ENCODE results near the gene ZNF548.
A peak's percentile ranks its signal among the peaks of the same experiment; 100 is the strongest.

ZNF548 gene

DNA sequence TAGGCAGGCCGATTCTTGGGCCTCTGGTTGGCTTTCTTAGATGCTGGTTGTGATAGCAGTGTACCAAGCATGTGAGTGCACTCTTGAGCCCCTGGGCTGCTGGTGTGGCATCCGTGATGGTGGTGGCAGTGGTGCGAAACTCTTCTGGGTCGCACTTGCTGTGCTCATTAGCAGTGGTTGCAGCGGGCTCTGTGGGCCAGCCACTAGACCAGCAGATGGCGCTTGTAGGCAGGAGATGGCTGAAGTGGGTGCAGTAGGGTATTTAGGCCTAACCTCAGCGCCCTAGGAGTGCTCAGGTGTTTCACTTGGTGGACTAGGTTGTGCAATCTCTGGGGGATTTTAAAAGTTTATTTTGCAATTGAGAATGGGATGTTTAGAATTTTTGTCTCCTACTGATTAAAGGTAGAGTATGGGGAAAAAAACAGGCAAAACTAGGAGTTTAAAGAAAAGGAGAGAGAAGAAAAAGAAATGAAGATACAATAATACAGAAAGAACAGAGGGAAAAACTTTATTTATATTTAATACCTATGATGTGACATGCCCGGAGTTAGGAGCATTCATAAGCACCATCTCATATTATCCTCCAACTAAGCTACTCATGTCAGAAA, 17.0 kb downstream of the ZNF548 start:
- Histone ChIP-seq H3K9me3 (ENCODE audit: control insufficient read depth, low read length) (no peaks in the 10 kb centered on the region), H3K9ac (ENCODE audit: low read length) (no peak overlapping the region), H3K4me1 (ENCODE audit: control insufficient read depth, insufficient read depth, low read length) (peaks cover under 1% of the 10 kb centered on the region), H3K36me3 (ENCODE audit: control insufficient read depth, insufficient read depth, low read length) (peaks cover 5% of the 10 kb centered on the region), H3K27me3 (ENCODE audit: control insufficient read depth, insufficient read depth, low read length) (no peaks in the 10 kb centered on the region), H3K4me3 (ENCODE audit: low read length) (no peak overlapping the region)

DNA sequence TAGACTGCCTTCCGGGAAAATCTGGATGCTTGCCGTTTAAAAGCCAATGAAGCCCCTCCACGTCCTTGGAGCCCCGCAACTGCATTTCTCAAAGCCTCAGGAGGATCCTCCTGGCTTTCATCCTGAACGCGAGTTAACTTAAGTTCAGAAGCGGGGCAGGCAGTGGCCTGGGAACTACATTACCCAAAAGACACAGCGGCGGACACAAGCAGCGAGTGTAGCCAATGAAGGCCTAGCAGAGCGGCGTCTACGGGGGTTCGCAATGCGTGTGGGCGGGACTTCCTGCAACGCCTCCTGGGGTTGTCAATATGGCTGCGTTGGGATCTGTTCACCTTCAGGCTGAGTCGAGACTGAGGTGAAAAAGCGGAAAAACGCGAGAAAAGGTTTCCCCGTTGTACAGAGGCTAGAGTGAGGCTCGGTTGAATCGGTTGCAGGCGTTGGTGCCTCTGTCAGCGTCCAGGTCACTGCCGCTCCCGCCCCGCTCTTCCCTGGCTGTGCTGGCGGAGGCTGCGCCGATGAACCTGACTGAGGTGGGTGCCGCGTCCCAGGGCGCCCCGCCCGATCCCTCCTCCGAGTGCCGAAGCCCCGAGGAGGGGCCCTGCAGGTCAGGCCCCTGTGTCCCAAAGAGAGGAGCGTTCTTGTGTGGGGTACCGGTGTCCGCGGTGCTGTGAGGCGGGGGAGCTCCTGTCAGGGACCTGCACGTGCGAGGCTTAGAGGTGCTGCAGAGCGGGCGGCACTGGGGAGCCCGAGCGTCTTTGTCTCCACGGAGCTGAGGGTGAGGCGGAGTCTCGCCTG, 21.4 kb downstream of the ZNF548 start, which contains the start of gene ZNF17:
Gene ZNF17, plus strand, starts transcription at position 285 of the 795 bp plus-strand sequence. CDS start 2,455 bp downstream, outside the sequence.
- Histone ChIP-seq H3K36me3 (ENCODE audit: control insufficient read depth, insufficient read depth, low read length) (no peaks in the 10 kb centered on the region), H3K9ac (ENCODE audit: low read length) (peak within 1 kb of the TSS; percentile 80), H3K4me3 (ENCODE audit: low read length) (peak within 1 kb of the TSS; percentile 95), H3K9me3 (ENCODE audit: control insufficient read depth, low read length) (no peaks in the 10 kb centered on the region), H3K27me3 (ENCODE audit: control insufficient read depth, insufficient read depth, low read length) (no peaks in the 10 kb centered on the region), H3K4me1 (ENCODE audit: control insufficient read depth, insufficient read depth, low read length) (peaks cover 6% of the 10 kb centered on the region)

DNA sequence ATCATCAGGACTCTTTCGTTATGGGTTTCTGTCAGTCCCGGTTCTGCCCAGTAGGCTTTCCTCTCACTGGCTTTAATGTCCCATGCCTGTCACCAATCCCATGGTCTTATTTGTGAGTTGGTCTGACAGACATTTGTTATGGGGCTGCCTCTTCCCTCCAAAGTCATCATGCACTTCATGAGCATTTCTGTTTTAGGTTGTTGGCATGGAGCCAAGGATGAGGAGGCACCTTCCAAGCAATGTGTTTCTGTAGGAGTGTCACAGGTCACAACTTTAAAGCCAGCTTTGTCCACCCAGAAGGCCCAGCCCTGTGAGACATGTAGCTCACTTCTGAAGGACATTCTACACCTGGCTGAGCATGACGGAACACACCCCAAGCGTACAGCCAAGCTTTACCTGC, 29.8 kb downstream of the ZNF548 start:
- Histone ChIP-seq H3K4me3 (ENCODE audit: low read length) (no peak overlapping the region), H3K9me3 (ENCODE audit: control insufficient read depth, low read length) (peaks cover 8% of the 10 kb centered on the region), H3K36me3 (ENCODE audit: control insufficient read depth, insufficient read depth, low read length) (peaks cover 21% of the 10 kb centered on the region)

DNA sequence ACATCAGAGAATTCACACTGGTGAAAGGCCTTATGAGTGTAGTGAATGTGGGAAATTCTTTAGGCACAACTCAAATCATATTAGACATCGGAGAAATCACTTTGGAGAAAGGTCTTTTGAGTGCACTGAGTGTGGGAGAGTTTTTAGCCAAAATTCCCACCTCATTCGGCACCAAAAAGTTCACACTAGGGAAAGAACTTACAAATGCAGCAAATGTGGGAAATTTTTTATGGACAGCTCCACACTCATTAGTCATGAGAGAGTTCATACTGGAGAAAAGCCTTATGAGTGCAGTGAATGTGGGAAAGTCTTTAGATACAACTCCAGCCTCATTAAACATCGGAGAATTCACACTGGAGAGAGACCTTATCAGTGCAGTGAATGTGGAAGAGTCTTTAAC, 31.4 kb downstream of the ZNF548 start:
- peaks cover 8% of the 10 kb centered on the region for H3K9me3 ChIP-seq (ENCODE audit: control insufficient read depth, low read length)
- H3K4me1 ChIP-seq (ENCODE audit: control insufficient read depth, insufficient read depth, low read length): no peaks in the 10 kb centered on the region
- no peak overlapping the region for H3K4me3 ChIP-seq (ENCODE audit: low read length)
- no peaks in the 10 kb centered on the region for H3K27me3 ChIP-seq (ENCODE audit: control insufficient read depth, insufficient read depth, low read length)
- H3K36me3 ChIP-seq (ENCODE audit: control insufficient read depth, insufficient read depth, low read length): peaks cover 21% of the 10 kb centered on the region
- no peak overlapping the region for H3K9ac ChIP-seq (ENCODE audit: low read length)

More for the DNA sequence above, 29.8 kb downstream of the ZNF548 start:
- no peak overlapping the region for H3K9ac ChIP-seq (ENCODE audit: low read length)
- no peaks in the 10 kb centered on the region for H3K27me3 ChIP-seq (ENCODE audit: control insufficient read depth, insufficient read depth, low read length)
- no peaks in the 10 kb centered on the region for H3K4me1 ChIP-seq (ENCODE audit: control insufficient read depth, insufficient read depth, low read length)

DNA sequence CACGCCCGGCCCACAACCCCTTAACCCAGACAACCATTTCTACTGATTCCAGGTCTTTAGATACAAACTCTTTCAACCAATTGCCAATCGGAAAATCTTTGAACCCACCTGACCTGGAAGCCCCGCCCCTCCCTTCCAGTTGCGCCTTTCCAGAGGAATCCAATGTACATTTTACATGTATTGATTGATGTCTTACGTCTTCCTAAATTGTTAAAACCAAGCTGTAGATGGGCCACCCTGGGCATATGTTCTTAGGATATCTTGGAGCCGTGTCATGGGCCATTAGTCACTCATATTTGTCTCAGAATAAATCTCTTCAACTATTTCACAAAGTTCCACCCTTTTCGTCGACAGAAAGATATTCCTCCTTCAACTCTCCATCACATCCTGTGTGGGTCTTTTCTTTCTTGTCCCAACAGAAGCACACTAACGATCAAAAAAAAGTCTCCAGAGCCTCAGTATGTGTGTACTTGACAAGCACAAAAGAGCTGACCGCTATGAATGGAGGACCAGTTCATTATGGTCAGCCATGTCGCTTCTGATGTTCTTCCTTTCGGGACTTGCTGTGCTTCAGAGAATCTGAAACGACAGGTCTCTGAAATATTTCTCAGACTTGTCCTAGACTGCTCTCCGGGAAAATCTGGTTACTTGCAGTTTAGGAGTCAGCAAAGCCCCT, 44.9 kb downstream of the ZNF548 start:
- peaks cover 3% of the 10 kb centered on the region for H3K9me3 ChIP-seq (ENCODE audit: control insufficient read depth, low read length)
- H3K27me3 ChIP-seq (ENCODE audit: control insufficient read depth, insufficient read depth, low read length): no peaks in the 10 kb centered on the region
- peak overlapping the region; percentile 21 for H3K4me3 ChIP-seq (ENCODE audit: low read length)
- peaks cover 16% of the 10 kb centered on the region for H3K4me1 ChIP-seq (ENCODE audit: control insufficient read depth, insufficient read depth, low read length)
- H3K9ac ChIP-seq (ENCODE audit: low read length): peak overlapping the region; percentile 75
- H3K36me3 ChIP-seq (ENCODE audit: control insufficient read depth, insufficient read depth, low read length): no peaks in the 10 kb centered on the region

DNA sequence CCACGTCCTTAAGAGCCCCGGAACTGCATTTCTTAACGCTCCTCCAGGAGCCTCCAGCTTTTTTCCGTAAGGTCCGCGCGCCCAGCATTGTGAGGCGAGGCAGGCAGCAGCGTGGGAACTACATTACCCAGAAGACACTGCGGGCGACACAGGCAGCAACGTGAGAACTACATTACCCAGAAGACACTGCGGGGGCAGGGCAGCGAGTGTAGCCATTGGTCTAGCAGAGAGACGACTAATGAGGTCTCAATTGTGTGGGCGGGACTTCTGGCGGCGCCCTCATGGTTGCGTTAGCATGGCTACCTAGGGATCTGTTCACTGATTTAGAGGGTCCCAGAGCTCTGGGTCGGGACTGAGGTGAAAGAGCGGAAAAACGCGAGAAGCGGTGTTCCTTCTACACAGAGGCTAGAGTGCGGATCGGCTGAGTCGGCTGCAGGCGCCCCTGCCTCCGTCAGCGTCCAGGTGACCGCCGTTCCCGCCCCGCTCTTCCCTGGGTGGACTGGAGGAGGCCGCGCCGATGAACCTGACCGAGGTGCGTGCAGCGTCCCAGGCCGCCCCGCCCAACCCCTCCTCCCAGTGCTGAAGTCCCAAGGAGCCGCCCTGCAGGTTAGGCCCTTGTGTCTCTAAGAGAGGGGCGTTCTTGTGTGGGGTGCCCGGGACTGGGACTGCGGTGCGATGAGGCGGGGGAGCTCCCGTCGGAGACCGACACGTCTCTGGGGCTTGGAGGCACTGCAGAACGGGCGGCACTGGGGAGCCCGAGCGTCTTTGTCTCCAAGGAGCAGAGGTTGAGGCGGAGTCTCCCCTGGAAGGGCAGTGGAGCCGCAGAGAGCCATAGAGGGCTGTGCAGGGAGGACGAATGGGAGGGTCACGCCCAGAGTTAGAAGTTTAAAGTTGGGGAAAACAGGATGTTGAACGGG, 45.7 kb downstream of the ZNF548 start, which contains the start of gene ZNF749:
Gene ZNF749, plus strand, starts transcription at position 264 of the 917 bp plus-strand sequence. Its CDS starts 254 bp downstream, at position 518.
- Histone ChIP-seq H3K27me3 (ENCODE audit: control insufficient read depth, insufficient read depth, low read length) (no peaks in the 10 kb centered on the region), H3K9me3 (ENCODE audit: control insufficient read depth, low read length) (peaks cover 3% of the 10 kb centered on the region), H3K4me1 (ENCODE audit: control insufficient read depth, insufficient read depth, low read length) (peaks cover 16% of the 10 kb centered on the region), H3K4me3 (ENCODE audit: low read length) (peak within 1 kb of the TSS; percentile 49), H3K36me3 (ENCODE audit: control insufficient read depth, insufficient read depth, low read length) (no peaks in the 10 kb centered on the region), H3K9ac (ENCODE audit: low read length) (peak within 1 kb of the TSS; percentile 75)

DNA sequence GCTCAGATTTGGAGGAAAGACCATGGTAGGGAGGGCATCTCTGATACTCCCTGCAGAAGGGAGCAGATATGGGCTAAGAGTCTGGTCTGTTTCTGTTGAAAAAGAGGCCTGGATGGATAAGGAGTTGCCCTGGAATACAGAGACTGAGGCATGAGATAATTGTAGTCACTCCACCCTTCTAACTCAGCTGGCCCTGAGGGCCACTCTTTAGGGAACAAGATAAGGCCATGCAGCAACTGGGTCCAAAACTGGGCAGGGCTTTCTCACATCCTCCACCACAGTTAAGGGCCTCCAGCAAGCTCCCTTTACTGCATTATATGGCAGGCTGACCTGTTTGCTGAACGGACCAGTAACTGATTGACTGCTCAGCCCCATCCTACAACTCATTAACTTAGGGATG, 46.8 kb downstream of the ZNF548 start:
- no peaks in the 10 kb centered on the region for H3K27me3 ChIP-seq (ENCODE audit: control insufficient read depth, insufficient read depth, low read length)
- no peaks in the 10 kb centered on the region for H3K36me3 ChIP-seq (ENCODE audit: control insufficient read depth, insufficient read depth, low read length)
- peaks cover 3% of the 10 kb centered on the region for H3K9me3 ChIP-seq (ENCODE audit: control insufficient read depth, low read length)
- no peak overlapping the region for H3K9ac ChIP-seq (ENCODE audit: low read length)
- peaks cover 16% of the 10 kb centered on the region for H3K4me1 ChIP-seq (ENCODE audit: control insufficient read depth, insufficient read depth, low read length)
- H3K4me3 ChIP-seq (ENCODE audit: low read length): no peak overlapping the region

DNA sequence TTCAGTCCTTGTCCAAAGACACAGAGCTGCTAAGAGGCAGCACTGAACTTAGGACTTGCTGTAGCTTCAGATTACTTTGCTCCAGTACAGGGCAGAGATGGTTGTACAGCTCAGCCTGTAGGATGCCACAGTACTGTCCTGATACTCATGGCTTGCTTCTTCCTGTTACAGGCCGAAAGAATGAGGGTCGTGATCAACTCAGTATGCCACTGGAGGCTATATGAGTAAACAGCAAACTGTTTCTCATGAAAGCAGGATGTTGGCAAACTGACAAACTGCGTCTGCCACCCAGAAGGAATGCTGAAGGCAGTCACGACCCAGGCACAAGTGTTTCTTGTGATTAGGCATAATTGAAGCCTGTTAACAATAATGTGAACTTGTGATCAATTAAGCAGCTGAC, 48.3 kb downstream of the ZNF548 start:
- H3K9me3 ChIP-seq (ENCODE audit: control insufficient read depth, low read length): peaks cover 6% of the 10 kb centered on the region
- H3K4me1 ChIP-seq (ENCODE audit: control insufficient read depth, insufficient read depth, low read length): peaks cover 16% of the 10 kb centered on the region
- no peak overlapping the region for H3K9ac ChIP-seq (ENCODE audit: low read length)
- H3K4me3 ChIP-seq (ENCODE audit: low read length): no peak overlapping the region
- no peaks in the 10 kb centered on the region for H3K27me3 ChIP-seq (ENCODE audit: control insufficient read depth, insufficient read depth, low read length)
- H3K36me3 ChIP-seq (ENCODE audit: control insufficient read depth, insufficient read depth, low read length): no peaks in the 10 kb centered on the region

DNA sequence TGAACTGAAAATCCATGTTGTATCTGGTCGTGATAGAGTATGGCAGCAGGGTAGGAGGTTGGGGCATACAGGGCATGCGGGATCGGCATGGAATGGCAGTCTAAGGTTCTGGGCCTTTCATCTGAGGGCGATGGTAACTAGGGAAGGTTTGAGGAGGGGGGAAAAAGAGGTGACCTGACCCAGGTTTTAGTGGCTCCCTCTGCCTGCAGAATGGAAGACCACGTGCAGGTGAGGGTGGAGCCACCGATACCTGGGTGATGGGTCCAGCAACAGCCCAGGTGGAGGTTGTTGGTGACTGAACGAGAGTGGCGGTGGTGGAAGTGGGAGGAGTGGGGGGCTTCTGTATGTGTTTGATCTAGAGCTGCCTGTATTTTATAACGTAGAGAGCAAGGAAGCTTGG, 49.3 kb downstream of the ZNF548 start:
- Histone ChIP-seq H3K27me3 (ENCODE audit: control insufficient read depth, insufficient read depth, low read length) (no peaks in the 10 kb centered on the region), H3K9ac (ENCODE audit: low read length) (no peak overlapping the region), H3K36me3 (ENCODE audit: control insufficient read depth, insufficient read depth, low read length) (peaks cover 5% of the 10 kb centered on the region), H3K4me1 (ENCODE audit: control insufficient read depth, insufficient read depth, low read length) (peaks cover 16% of the 10 kb centered on the region), H3K4me3 (ENCODE audit: low read length) (no peak overlapping the region), H3K9me3 (ENCODE audit: control insufficient read depth, low read length) (peaks cover 15% of the 10 kb centered on the region)

DNA sequence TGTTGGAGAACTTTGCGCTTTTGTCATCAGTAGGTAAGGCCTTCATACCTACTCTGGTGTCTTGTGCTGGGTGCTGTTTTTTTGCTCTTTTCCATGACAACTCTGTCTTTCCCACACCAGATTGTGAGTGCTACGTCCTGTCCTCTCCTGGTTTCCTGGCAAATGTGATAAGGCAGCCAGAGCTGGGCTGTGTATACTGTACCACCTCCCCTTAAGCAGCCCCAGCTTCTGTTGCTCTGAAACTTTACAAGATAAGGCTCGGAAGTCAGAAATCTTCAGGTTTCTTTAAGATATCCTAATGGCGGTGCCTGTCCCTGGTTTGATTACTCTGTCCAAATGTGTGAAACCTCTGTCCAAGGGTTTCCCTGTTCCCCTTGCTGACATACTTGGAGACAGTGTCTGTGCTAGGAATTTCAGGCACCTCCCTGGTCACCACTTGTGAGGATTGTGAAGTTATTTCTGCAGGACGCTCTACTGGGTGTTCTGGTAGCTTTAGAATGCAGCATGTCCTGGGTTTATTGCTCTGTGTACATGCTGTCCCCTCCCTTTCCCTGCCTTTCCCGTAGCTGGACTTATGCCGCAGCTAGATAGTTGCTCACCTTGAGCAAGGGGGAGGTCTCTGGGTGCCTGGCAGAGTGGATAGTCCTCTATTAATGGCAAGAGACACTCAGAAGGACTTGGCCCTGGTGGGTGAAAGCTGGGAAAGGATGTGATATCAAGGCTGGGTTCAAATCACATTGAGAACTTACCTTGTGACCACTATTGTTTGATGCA, 52.5 kb downstream of the ZNF548 start:
- Histone ChIP-seq H3K4me3 (ENCODE audit: low read length) (no peak overlapping the region), H3K9me3 (ENCODE audit: control insufficient read depth, low read length) (peaks cover 15% of the 10 kb centered on the region), H3K4me1 (ENCODE audit: control insufficient read depth, insufficient read depth, low read length) (no peaks in the 10 kb centered on the region), H3K27me3 (ENCODE audit: control insufficient read depth, insufficient read depth, low read length) (no peaks in the 10 kb centered on the region), H3K9ac (ENCODE audit: low read length) (no peak overlapping the region), H3K36me3 (ENCODE audit: control insufficient read depth, insufficient read depth, low read length) (peaks cover 5% of the 10 kb centered on the region)
